ENCODE data around the gene ANGPTL8.

ANGPTL8 gene

DNA sequence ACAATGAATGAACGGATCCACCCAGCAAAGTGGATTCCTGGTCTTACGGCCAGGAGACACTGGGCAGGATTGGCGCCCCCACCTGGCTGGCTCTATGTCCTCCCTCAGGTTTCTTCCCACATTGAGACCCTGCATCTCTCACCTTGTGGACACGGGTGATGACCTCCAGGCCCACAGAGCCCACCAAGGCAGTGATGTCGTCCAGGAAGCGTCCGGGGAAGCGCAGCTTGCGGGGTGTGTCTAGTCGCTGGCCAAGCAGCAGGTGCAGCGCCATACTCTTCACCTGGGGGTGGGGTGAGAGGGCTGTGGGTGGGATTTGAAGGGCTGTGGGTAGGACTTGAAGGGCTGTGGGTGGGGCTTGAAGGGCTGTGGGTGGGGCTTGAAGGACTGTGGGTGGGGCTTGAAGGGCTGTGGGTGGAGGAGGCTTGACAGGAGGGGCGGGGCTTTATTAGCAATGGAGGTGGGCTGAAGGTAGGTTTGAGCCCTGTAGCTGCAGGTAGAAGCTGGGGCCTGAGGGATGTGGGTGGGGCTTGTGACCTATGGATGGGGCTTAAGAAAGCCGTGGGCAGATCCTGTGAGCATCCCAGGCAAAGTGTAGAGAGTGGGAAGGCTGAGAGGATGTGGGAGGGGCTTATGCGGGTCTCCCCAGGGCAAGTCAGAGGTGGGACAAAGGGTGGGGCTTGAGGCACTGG lies 12.1 kb upstream of the ANGPTL8 start:
- H3K27ac ChIP-seq = no peak overlapping the region
- TF ChIP-seq, protein P1, sequence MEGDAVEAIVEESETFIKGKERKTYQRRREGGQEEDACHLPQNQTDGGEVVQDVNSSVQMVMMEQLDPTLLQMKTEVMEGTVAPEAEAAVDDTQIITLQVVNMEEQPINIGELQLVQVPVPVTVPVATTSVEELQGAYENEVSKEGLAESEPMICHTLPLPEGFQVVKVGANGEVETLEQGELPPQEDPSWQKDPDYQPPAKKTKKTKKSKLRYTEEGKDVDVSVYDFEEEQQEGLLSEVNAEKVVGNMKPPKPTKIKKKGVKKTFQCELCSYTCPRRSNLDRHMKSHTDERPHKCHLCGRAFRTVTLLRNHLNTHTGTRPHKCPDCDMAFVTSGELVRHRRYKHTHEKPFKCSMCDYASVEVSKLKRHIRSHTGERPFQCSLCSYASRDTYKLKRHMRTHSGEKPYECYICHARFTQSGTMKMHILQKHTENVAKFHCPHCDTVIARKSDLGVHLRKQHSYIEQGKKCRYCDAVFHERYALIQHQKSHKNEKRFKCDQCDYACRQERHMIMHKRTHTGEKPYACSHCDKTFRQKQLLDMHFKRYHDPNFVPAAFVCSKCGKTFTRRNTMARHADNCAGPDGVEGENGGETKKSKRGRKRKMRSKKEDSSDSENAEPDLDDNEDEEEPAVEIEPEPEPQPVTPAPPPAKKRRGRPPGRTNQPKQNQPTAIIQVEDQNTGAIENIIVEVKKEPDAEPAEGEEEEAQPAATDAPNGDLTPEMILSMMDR (IDR thresholded peaks at IDR 0.05) = no peak
- DNase-seq (ENCODE audit: low spot score) = no peak
- H3K4me3 ChIP-seq = no peak overlapping the region

GRCh38 chr19:11230621-11231386 lies 8.6 kb upstream of the ANGPTL8 start:
- H3K27ac ChIP-seq = no peak overlapping the region
- TF ChIP-seq, protein P1 (IDR thresholded peaks at IDR 0.05) = no peak
- H3K4me3 ChIP-seq = no peak overlapping the region
- DNase-seq (ENCODE audit: low spot score) = no peak

GRCh38 chr19:11232555-11232954 lies 6.9 kb upstream of the ANGPTL8 start:
- Histone ChIP-seq H3K4me3 (no peak overlapping the region), H3K27ac (no peak overlapping the region)
- no peak for DNase-seq (ENCODE audit: low spot score)
- TF ChIP-seq, protein P1 (IDR thresholded peaks at IDR 0.05) = no peak

- DNase-seq (ENCODE audit: low spot score) = no peak
- Histone ChIP-seq H3K27ac (no peak overlapping the region), H3K4me3 (no peak overlapping the region)
- TF ChIP-seq, protein P1 (IDR thresholded peaks at IDR 0.05) = no peak
Measured at GRCh38 chr19:11233073-11233472, 6.3 kb upstream of the ANGPTL8 start.

- no peak for DNase-seq (ENCODE audit: low spot score)
- H3K27ac ChIP-seq = no peak overlapping the region
Measured at GRCh38 chr19:11234486-11235075, 4.8 kb upstream of the ANGPTL8 start.

DNA sequence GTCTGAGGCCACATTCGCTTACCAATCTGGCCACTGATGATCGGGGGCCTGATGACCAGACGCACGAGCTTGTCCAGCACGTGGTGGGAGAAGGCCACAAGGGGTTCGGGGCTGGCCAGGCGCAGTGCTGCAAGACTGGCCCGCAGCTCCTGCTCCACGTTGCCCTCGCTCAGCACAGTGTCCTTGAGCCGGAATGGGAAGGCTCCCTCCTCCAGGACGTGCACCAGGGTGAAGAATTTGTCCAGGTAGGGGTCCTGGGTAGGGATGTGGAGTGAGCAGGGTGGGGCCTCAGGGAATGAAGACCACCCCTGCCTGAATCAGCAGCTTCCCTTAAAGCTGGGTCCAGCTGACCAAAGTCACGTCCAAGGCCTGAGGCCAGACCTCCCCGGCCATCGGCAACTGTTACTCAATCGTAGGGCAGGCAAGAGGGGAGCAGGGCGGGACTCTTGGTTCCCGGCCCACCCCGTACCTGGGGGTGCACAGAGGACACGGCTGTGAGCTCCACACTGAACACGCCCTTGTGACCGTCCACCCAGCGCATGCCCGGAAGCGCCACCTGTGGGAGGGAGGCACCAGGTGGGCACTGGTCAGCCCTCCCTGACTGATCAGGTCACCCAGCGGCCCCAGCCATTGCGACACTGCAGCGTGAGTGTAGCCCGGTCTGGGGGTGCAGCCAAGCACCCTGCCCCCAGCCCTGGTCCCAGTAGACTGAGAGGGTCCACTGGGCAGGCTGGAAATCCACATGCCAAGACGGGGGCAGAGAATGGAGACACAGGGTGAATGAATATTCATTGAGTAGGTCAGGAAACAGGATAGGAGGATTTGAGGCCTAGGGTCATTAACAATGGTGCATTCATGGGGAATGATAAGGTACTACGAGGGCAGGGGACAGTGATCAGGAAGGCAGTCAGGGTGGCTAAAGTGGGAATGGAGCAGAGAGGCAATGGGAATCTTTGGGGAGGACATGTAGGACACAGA lies 2.8 kb upstream of the ANGPTL8 start:
- DNase-seq (ENCODE audit: low spot score) = no peak
- Histone ChIP-seq H3K4me3 (no peak overlapping the region), H3K27ac (no peak overlapping the region)
- TF ChIP-seq, protein P1 (IDR thresholded peaks at IDR 0.05) = no peak

More at GRCh38 chr19:11234486-11235075, 4.8 kb upstream of the ANGPTL8 start:
- TF ChIP-seq, protein P1 (IDR thresholded peaks at IDR 0.05) = no peak
- no peak overlapping the region for H3K4me3 ChIP-seq

Measured in coronary artery (tissue), 2 donors.